ENCODE results near the gene ZNF580. TPM values are rescaled to one million over a fixed set of nuclear protein-coding genes. Genes with fewer than 3 reads are reported as not detected.

The ZNF580 gene
- total and polyA plus RNA-seq, 12 donors: 16.5 to 29.9 (median 21.1) TPM

DNA sequence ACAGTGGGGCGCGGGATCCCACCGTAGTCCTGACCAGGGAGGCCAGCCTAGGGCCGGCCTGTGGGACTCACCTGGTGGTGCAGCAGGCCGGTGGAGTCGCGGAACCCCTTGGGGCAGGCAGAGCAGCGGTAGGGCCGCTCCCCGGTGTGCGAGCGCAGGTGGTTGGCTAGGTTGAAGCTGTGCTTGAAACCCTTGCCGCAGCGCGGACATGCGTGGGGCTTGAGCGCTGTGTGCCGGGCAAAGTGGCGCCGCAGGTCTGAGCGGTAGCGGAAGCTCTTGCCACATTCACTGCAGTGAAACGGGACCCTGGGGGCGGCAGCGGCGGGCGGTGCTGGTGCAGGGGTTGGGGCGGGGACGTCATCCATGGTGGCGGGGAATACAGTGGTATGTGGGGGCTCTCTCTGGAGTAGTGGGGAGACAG is 43.3 kb upstream of the ZNF580 start:
- intact Hi-C loops (cut with DNase I): loop anchor here in 1 of 10 donors (5.0 kb wide), 2 partner anchors 50 to 80 kb away; partner anchors contain the start of gene SBK3
- no peak for DNase-seq
- H3K27ac ChIP-seq: no peak overlapping the region
- 96 to 97% methylated on average over 30 of the region's 30 CpGs for WGBS, 2 donors
- ATAC-seq: no peak
- H3K4me1 ChIP-seq: peaks cover 4 to 20% (median 15%) of the 10 kb centered on the region in 9 donors
- H3K4me3 ChIP-seq: no peak overlapping the region
- H3K27me3 ChIP-seq: no peaks in the 10 kb centered on the region
- H3K36me3 ChIP-seq: peaks cover 0 to 48% (median 8%) of the 10 kb centered on the region in 9 donors
- no peaks in the 10 kb centered on the region for H3K9me3 ChIP-seq
- TF ChIP-seq, protein P1, sequence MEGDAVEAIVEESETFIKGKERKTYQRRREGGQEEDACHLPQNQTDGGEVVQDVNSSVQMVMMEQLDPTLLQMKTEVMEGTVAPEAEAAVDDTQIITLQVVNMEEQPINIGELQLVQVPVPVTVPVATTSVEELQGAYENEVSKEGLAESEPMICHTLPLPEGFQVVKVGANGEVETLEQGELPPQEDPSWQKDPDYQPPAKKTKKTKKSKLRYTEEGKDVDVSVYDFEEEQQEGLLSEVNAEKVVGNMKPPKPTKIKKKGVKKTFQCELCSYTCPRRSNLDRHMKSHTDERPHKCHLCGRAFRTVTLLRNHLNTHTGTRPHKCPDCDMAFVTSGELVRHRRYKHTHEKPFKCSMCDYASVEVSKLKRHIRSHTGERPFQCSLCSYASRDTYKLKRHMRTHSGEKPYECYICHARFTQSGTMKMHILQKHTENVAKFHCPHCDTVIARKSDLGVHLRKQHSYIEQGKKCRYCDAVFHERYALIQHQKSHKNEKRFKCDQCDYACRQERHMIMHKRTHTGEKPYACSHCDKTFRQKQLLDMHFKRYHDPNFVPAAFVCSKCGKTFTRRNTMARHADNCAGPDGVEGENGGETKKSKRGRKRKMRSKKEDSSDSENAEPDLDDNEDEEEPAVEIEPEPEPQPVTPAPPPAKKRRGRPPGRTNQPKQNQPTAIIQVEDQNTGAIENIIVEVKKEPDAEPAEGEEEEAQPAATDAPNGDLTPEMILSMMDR (IDR thresholded peaks at IDR 0.05): no peak

GRCh38 chr19:55598034-55598433 is 42.8 kb upstream of the ZNF580 start:
- TF ChIP-seq, protein P1 (IDR thresholded peaks at IDR 0.05): no peak
- DNase-seq: no peak
- peaks cover 4 to 20% (median 15%) of the 10 kb centered on the region in 9 donors for H3K4me1 ChIP-seq
- H3K27ac ChIP-seq: peak overlapping the region in 3 of 10 donors; percentile 36 to 100 (median 98)
- 83 to 86% methylated on average over 9 of the region's 9 CpGs for WGBS, 2 donors
- H3K9me3 ChIP-seq: no peaks in the 10 kb centered on the region
- no peak for ATAC-seq
- peaks cover 0 to 49% (median 8%) of the 10 kb centered on the region in 9 donors for H3K36me3 ChIP-seq
- no peaks in the 10 kb centered on the region for H3K27me3 ChIP-seq
- H3K4me3 ChIP-seq: peak overlapping the region in 1 of 10 donors; percentile 92
- intact Hi-C loops (cut with DNase I): loop anchor here in 3 of 10 donors (2.0 to 5.0 kb wide), 3 partner anchors 51 to 81 kb away; partner anchors contain the start of gene SBK3 (in 1 of the 3)

DNA sequence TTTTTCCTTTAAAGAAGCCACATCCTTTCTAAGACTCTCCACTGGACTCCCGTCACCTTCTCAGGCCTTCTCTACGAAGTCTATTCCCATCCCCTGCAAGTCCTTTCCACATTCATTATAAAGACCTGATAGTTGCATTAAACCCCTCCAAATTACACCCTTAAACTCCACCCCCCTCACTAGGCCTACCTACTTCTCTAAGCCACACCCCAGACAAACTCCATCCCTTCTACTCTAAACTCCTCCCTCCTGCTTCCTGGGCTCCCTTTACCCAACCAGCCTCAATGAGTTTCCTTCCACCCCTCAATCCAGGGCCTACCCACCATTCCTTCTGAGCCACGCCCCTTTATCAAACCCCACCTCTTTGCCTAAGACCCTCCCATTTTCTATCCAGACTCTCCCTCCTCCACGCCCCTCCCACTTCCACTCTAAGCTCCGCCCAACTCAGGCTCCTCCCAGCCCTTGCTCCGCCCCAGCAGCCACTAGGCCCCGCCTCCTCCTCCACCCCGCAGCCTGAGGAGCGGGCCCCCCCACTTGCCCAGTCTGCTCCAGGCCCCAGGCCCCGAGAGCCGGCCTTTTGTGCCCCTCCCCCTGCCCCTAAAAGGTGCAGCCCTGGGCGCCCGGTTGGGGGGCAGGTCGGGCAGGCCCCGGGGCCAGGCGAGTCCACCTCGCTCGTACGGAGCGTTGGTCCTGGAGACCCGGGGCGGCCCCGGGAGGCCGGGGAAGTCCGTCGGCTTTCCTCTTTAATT is 41.9 kb upstream of the ZNF580 start:
- Histone ChIP-seq H3K27ac (peak overlapping the region; percentile 96 to 100 (median 98)), H3K4me3 (peak overlapping the region; percentile 54 to 94 (median 76)), H3K9me3 (no peaks in the 10 kb centered on the region), H3K36me3 (peaks cover 0 to 42% (median 8%) of the 10 kb centered on the region in 9 donors), H3K27me3 (no peaks in the 10 kb centered on the region), H3K4me1 (peaks cover 4 to 24% (median 16%) of the 10 kb centered on the region in 9 donors)
- intact Hi-C loops (cut with DNase I): loop anchor here in 3 of 10 donors (1.0 to 5.0 kb wide), 5 partner anchors 25 to 82 kb away; partner anchors contain the start of genes SBK3 (in 1 of the 3) and ZNF784 (in 1 of the 3)
- peak; percentile 92 to 93 for DNase-seq
- WGBS, 2 donors: 5 to 7% methylated on average over 26 of the region's 26 CpGs
- peak; percentile 79 to 89 (median 84) for ATAC-seq
- TF ChIP-seq, protein P1 (IDR thresholded peaks at IDR 0.05): no peak

GRCh38 chr19:55599468-55599841 is 41.3 kb upstream of the ZNF580 start, which contains the start of gene FIZ1:
Gene FIZ1 (minus strand): TSS chr19:55599517. CDS start chr19:55597865, 1,652 bp downstream.
- 0% methylated on average over 23 of the region's 23 CpGs for WGBS, 2 donors
- Histone ChIP-seq H3K36me3 (peaks cover 0 to 39% (median 8%) of the 10 kb centered on the region in 9 donors), H3K4me3 (peak within 1 kb of the TSS; percentile 54 to 94 (median 76)), H3K4me1 (peaks cover 4 to 29% (median 21%) of the 10 kb centered on the region in 9 donors), H3K9me3 (no peaks in the 10 kb centered on the region), H3K27me3 (no peaks in the 10 kb centered on the region), H3K27ac (peak within 1 kb of the TSS; percentile 96 to 100 (median 98))
- DNase-seq (peak; percentile 98 to 99), ATAC-seq (peak; percentile 86 to 96 (median 94))
- intact Hi-C loops (cut with DNase I): loop anchor here in 3 of 10 donors (1.0 to 5.0 kb wide), 5 partner anchors 25 to 83 kb away; partner anchors contain the start of genes SBK3 (in 1 of the 3) and ZNF784 (in 1 of the 3)
- TF ChIP-seq, protein P1 (IDR thresholded peaks at IDR 0.05): no peak

Measured in heart right ventricle (tissue), 16 donors.